HepG2 (cell line): Measurements from ENCODE around the gene VAMP5. TPM values are rescaled to one million over a fixed set of nuclear protein-coding genes. Genes with fewer than 3 reads are reported as not detected.

ENCODE experiments used
- AGO2 ChIP-seq: fragments of 200-400 bp; formaldehyde crosslinking; optimal IDR thresholded peaks from 2 replicates; pipeline ENCODE3; 2017; ENCODE audit warnings: mild to moderate bottlenecking, low read depth, low read length, moderate library complexity
- CC2D1A ChIP-seq: sonication (generic); formaldehyde crosslinking; IDR thresholded peaks from 2 replicates; pipeline ENCODE4 v1.8.1; 2023; ENCODE audit warnings: mild to moderate bottlenecking, missing genetic modification reagents
- GATAD1 ChIP-seq: IDR thresholded peaks from 2 replicates; pipeline ENCODE4 v1.6.1; 2016; ENCODE audit warnings: missing genetic modification reagents, missing compliant biosample characterization
- GPN1 ChIP-seq: sonication (generic); formaldehyde crosslinking; IDR thresholded peaks from 2 replicates; pipeline ENCODE4 v1.5.1; 2020; ENCODE audit warnings: missing genetic modification reagents, borderline replicate concordance
- HNRNPK ChIP-seq: fragments of 200-400 bp; formaldehyde crosslinking; IDR thresholded peaks from 2 replicates; pipeline ENCODE4 v1.6.1; 2018; ENCODE audit warnings: low read length, low read depth, moderate library complexity, mild to moderate bottlenecking; ENCODE audit not compliant: poor library complexity, severe bottlenecking
- NBN ChIP-seq: fragments of 450-650 bp; conservative IDR thresholded peaks from 2 replicates; pipeline ENCODE4 v1.6.1; 2017
- NFRKB ChIP-seq: fragments of 450-650 bp; IDR thresholded peaks from 2 replicates; pipeline ENCODE4 v1.6.1; 2017
- TBL1XR1 ChIP-seq: fragments of 150-350 bp; IDR thresholded peaks from 2 replicates; pipeline ENCODE4 v1.6.1; 2014; ENCODE audit warnings: borderline replicate concordance, low read length; ENCODE audit not compliant: partially characterized antibody
- TEAD2 ChIP-seq: sonication (generic); formaldehyde crosslinking; IDR thresholded peaks from 2 replicates; pipeline ENCODE4 v1.9.0; 2021; ENCODE audit warnings: missing genetic modification reagents
- TOPORS ChIP-seq: sonication (generic); formaldehyde crosslinking; IDR thresholded peaks from 2 replicates; pipeline ENCODE4 v1.8.0; 2023; ENCODE audit warnings: mild to moderate bottlenecking, missing genetic modification reagents
- YEATS2 ChIP-seq: sonication (generic); formaldehyde crosslinking; IDR thresholded peaks from 2 replicates; pipeline ENCODE4 v1.4.0; 2020; ENCODE audit warnings: missing genetic modification reagents, borderline replicate concordance
- ZC3H4 ChIP-seq: sonication (generic); formaldehyde crosslinking; IDR thresholded peaks from 2 replicates; pipeline ENCODE4 v1.4.0; 2020; ENCODE audit warnings: missing genetic modification reagents, borderline replicate concordance
- ZKSCAN8 ChIP-seq: IDR thresholded peaks from 2 replicates; pipeline ENCODE4 v1.6.1; 2016; ENCODE audit warnings: borderline replicate concordance, missing genetic modification reagents, missing compliant biosample characterization
- ZNF205 ChIP-seq: IDR thresholded peaks from 2 replicates; pipeline ENCODE4 v1.6.1; 2018; ENCODE audit warnings: missing biosample characterization, missing genetic modification reagents
- ZNF224 ChIP-seq: sonication (generic); formaldehyde crosslinking; IDR thresholded peaks from 2 replicates; pipeline ENCODE4 v1.5.0; 2020; ENCODE audit warnings: mild to moderate bottlenecking, missing genetic modification reagents
- ZNF292 ChIP-seq: sonication (generic); formaldehyde crosslinking; IDR thresholded peaks from 2 replicates; pipeline ENCODE4 v1.8.1; 2022; ENCODE audit warnings: mild to moderate bottlenecking, low read depth, missing genetic modification reagents, borderline replicate concordance
- ZNF569 ChIP-seq: sonication (generic); formaldehyde crosslinking; IDR thresholded peaks from 2 replicates; pipeline ENCODE4 v1.5.0; 2020; ENCODE audit warnings: mild to moderate bottlenecking, missing genetic modification reagents, moderate library complexity, borderline replicate concordance
- ZNF772 ChIP-seq: sonication (generic); formaldehyde crosslinking; IDR thresholded peaks from 2 replicates; pipeline ENCODE4 v1.5.0; 2020; ENCODE audit warnings: mild to moderate bottlenecking, missing genetic modification reagents
- polyA plus RNA-seq, 8 experiments: library from polyadenylated mRNA; depleted of rRNA in 3 of 8; stranded (reverse) in 7 of 8; unstranded in 1 of 8; fragments of >200 nt; fragmentation: Illumina TruSeq in 4 of 8; extraction: Trizol in 4 of 8; gene quantifications; 2 replicates each; pipeline versions ENCODE4 v1.2.1 to v1.2.3, GENCODE V29; 2011 to 2016; ENCODE audit warnings: low read depth in 4 of 8, missing spikeins in 1 of 8, mixed read lengths in 1 of 8; ENCODE audit not compliant: insufficient read depth in 1 of 8
- total RNA-seq, 5 experiments: library from RNA; depleted of rRNA; stranded (reverse); fragments of >200 nt; fragmentation: Illumina TruSeq; extraction: Trizol; gene quantifications; 2 replicates each; pipeline ENCODE4 v1.2.3, GENCODE V29; 2016; ENCODE audit warnings: low read depth in 1 of 5
- TF ChIP-seq, protein P1 (sequence below): IDR thresholded peaks from 2 replicates; pipeline ENCODE4 v1.4.0; 2020; ENCODE audit warnings: mild to moderate bottlenecking, missing genetic modification reagents
- TF ChIP-seq, protein P2 (sequence below): IDR thresholded peaks from 2 replicates; pipeline ENCODE4 v1.6.1; 2016; ENCODE audit warnings: missing compliant biosample characterization, missing genetic modification reagents, borderline replicate concordance
- TF ChIP-seq, protein P3 (sequence below): sonication (generic); formaldehyde crosslinking; IDR thresholded peaks from 2 replicates; pipeline ENCODE4 v1.4.0; 2020; ENCODE audit warnings: mild to moderate bottlenecking, low read depth, missing genetic modification reagents
- TF ChIP-seq, protein P4 (sequence below): sonication (generic); formaldehyde crosslinking; IDR thresholded peaks from 2 replicates; pipeline ENCODE4 v1.4.0; 2020; ENCODE audit warnings: missing genetic modification reagents

Gene VAMP5
- total and polyA plus RNA-seq, 2 of the 13 experiments (the other 11 are each of a cell fraction or from before 2014, with no cell fraction given) = 7.2 to 56.7 TPM

DNA sequence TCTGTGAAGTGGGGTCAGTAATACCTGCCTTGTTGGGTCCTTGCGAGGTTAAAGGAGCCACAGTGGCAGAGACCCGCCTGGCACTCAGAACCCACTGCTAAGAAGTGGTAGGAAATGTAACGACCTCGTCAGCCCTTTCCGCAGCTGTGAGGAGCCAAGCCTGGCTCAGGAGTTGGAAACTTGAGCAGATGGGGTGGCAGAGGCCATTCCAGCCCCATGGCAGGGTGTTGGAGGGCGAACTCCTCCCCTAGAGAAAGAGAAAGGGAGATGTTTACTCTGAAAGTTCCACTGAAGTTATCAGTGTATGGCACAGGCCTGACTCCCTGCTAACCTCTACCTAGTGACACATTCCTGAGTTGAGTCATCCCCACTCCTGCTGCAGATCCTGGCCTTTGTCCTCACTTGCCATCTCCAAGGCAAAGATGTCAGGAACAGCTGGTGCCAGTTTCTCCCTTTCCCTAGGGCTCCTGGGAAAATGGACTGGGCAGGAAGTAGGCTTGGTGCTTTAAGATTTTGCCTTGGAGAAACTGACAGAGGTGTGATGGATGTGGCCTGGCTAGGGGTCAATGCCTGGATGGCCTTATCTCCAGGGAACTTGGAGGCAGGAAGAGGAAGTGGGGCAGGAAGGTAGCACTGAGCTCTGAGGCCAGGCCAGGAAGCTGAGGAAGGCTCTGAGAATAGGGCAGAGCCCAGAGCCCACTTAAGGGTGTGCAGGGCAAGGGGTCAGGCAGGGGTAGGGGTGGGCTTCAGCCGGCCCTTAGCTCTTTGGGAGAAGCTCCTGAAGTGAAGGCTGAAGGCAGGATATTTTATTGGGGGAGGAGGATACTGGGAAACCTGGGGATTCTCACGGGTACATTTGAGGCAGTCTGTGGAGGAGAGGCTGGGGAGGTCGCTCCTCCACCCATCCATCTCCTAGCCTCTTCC, 888 bp downstream of the VAMP5 start (continued):
- TF ChIP-seq, protein P1, sequence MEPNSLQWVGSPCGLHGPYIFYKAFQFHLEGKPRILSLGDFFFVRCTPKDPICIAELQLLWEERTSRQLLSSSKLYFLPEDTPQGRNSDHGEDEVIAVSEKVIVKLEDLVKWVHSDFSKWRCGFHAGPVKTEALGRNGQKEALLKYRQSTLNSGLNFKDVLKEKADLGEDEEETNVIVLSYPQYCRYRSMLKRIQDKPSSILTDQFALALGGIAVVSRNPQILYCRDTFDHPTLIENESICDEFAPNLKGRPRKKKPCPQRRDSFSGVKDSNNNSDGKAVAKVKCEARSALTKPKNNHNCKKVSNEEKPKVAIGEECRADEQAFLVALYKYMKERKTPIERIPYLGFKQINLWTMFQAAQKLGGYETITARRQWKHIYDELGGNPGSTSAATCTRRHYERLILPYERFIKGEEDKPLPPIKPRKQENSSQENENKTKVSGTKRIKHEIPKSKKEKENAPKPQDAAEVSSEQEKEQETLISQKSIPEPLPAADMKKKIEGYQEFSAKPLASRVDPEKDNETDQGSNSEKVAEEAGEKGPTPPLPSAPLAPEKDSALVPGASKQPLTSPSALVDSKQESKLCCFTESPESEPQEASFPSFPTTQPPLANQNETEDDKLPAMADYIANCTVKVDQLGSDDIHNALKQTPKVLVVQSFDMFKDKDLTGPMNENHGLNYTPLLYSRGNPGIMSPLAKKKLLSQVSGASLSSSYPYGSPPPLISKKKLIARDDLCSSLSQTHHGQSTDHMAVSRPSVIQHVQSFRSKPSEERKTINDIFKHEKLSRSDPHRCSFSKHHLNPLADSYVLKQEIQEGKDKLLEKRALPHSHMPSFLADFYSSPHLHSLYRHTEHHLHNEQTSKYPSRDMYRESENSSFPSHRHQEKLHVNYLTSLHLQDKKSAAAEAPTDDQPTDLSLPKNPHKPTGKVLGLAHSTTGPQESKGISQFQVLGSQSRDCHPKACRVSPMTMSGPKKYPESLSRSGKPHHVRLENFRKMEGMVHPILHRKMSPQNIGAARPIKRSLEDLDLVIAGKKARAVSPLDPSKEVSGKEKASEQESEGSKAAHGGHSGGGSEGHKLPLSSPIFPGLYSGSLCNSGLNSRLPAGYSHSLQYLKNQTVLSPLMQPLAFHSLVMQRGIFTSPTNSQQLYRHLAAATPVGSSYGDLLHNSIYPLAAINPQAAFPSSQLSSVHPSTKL (CRISPR knock-in tag) = peak; percentile 93
- TF ChIP-seq YEATS2 (CRISPR knock-in tag) = peak; percentile 12; the same call in 1 of the 2 replicates
- no peak; the same call in 1 of the 2 replicates for TF ChIP-seq GPN1 (CRISPR knock-in tag)
- TF ChIP-seq CC2D1A (CRISPR knock-in tag) = peak; percentile 97
- no peak for TF ChIP-seq NFRKB
- TF ChIP-seq NBN = no peak
- peak; percentile 72 for TF ChIP-seq TBL1XR1
- TF ChIP-seq ZNF772 = peak; percentile 47
- TF ChIP-seq, protein P2, sequence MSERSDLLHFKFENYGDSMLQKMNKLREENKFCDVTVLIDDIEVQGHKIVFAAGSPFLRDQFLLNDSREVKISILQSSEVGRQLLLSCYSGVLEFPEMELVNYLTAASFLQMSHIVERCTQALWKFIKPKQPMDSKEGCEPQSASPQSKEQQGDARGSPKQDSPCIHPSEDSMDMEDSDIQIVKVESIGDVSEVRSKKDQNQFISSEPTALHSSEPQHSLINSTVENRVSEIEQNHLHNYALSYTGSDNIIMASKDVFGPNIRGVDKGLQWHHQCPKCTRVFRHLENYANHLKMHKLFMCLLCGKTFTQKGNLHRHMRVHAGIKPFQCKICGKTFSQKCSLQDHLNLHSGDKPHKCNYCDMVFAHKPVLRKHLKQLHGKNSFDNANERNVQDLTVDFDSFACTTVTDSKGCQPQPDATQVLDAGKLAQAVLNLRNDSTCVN (CRISPR knock-in tag) = peak; percentile 88
- TF ChIP-seq, protein P3, sequence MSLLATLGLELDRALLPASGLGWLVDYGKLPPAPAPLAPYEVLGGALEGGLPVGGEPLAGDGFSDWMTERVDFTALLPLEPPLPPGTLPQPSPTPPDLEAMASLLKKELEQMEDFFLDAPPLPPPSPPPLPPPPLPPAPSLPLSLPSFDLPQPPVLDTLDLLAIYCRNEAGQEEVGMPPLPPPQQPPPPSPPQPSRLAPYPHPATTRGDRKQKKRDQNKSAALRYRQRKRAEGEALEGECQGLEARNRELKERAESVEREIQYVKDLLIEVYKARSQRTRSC (CRISPR knock-in tag) = no peak
- no peak for TF ChIP-seq TEAD2 (CRISPR knock-in tag)
- peak; percentile 70; the same call in 1 of the 2 replicates for TF ChIP-seq ZNF205 (CRISPR knock-in tag)
- TF ChIP-seq ZC3H4 (CRISPR knock-in tag) = peak; percentile 95
- TF ChIP-seq ZNF569 (CRISPR knock-in tag) = 0 out of 2 replicates have a peak, but pooled peaks have one; percentile 42
- TF ChIP-seq GATAD1 (CRISPR knock-in tag) = peak; percentile 59
- peak; percentile 88 for TF ChIP-seq ZNF292 (CRISPR knock-in tag)
- TF ChIP-seq ZNF224 (CRISPR knock-in tag) = peak; percentile 29; the same call in 1 of the 2 replicates
- TF ChIP-seq ZKSCAN8 (CRISPR knock-in tag) = peak; percentile 84; the same call in 1 of the 2 replicates
- TF ChIP-seq, protein P4, sequence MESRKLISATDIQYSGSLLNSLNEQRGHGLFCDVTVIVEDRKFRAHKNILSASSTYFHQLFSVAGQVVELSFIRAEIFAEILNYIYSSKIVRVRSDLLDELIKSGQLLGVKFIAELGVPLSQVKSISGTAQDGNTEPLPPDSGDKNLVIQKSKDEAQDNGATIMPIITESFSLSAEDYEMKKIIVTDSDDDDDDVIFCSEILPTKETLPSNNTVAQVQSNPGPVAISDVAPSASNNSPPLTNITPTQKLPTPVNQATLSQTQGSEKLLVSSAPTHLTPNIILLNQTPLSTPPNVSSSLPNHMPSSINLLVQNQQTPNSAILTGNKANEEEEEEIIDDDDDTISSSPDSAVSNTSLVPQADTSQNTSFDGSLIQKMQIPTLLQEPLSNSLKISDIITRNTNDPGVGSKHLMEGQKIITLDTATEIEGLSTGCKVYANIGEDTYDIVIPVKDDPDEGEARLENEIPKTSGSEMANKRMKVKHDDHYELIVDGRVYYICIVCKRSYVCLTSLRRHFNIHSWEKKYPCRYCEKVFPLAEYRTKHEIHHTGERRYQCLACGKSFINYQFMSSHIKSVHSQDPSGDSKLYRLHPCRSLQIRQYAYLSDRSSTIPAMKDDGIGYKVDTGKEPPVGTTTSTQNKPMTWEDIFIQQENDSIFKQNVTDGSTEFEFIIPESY = no peak
- TF ChIP-seq AGO2 = peak; percentile 15
- no peak; the same call in 1 of the 2 replicates for TF ChIP-seq TOPORS (CRISPR knock-in tag)
- peak; percentile 83 for TF ChIP-seq HNRNPK
